Activated naive CD4-positive, alpha-beta T cell (primary cell): ENCODE data around the gene PPP1R7.

ENCODE experiments used
- DNase-seq, 4 experiments: peaks; one replicate each; lab custom pipeline; 2025; lab: John Stamatoyannopoulos, UW

The PPP1R7 gene

GRCh38 chr2:241228860-241229516, 78.7 kb downstream of the PPP1R7 start:
- no peak for DNase-seq

GRCh38 chr2:241229563-241230401, 79.5 kb downstream of the PPP1R7 start:
- no peak for DNase-seq

- no peak for DNase-seq
These were observed 80.2 kb downstream of the PPP1R7 start for GRCh38 chr2:241230435-241230834.

GRCh38 chr2:241232736-241233575, 82.7 kb downstream of the PPP1R7 start:
- no peak for DNase-seq
